GM21737 (cell line): ENCODE data around the gene CBARP.

Source experiments
- ATAC-seq: cut with Tn5 transposase; IDR thresholded peaks from one replicate; pipeline ENCODE4 v1.9.1; 2021; ENCODE audit warnings: mild to moderate bottlenecking, moderate library complexity; ENCODE audit not compliant: unreplicated experiment

CBARP gene

DNA sequence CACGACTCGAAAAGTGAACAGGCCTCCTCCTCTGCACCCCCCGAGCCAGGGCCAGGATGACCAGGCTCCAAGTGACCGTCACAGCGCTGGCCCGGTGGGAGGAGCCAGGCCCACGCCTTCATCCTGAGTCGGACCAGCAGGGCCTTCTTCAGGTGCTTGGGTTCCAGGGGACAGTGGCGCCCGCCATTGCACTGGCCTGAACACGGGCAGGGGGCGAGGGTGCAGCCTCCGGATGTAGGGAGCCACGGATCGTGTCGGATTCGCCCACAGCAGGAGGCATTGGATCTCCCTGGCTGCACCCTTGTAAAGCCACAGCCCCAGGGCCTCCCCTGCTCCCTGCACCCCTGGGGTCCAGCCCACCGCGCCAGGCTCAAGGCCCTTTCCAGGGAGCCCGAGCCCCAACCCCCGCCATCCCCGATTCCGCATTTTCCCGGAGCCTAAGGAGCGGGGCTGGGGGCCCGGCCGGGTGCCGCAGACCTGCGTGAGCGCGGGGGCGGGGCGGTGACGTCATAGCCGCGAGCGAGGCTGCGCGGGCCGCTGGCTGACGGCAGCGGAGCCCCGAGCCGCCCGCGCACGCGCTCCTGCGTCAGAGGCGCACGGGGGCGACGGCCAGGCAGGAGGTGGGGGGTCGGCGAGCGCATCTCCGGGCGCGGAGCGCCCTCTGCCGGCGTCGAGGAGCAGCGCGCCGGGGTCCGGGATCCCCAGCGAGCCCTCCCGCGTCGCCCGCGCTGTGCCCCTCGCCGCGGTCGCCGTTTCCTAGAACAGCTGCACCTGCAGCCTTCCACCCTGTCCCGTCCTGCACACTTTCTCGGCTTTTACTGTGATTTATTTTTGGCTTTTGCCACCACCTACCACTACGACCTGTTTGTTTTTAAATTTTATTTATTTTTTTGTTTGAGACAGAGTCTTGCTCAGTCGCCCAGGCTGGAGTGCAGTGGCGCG, 2.3 kb upstream of the CBARP start:
- ATAC-seq: no peak

DNA sequence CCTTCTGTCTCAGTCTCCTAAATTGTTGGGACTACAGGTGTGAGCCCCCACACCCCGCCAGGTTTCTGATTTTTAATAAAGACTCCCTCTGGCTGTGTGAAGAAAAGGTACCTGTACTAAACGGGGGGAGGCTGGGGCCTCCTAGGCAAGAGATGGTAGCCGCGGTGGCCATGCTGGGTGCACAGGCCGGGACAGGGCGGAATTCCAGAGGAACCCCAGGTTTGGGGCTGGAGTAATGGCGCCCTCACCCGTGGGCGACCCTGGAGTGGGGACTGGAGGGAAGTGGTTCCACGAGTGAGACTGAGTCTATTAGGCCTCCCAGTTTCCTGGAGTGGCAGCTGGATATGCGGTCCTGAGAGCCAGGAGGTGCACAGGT, 1.6 kb upstream of the CBARP start:
- ATAC-seq: no peak

DNA sequence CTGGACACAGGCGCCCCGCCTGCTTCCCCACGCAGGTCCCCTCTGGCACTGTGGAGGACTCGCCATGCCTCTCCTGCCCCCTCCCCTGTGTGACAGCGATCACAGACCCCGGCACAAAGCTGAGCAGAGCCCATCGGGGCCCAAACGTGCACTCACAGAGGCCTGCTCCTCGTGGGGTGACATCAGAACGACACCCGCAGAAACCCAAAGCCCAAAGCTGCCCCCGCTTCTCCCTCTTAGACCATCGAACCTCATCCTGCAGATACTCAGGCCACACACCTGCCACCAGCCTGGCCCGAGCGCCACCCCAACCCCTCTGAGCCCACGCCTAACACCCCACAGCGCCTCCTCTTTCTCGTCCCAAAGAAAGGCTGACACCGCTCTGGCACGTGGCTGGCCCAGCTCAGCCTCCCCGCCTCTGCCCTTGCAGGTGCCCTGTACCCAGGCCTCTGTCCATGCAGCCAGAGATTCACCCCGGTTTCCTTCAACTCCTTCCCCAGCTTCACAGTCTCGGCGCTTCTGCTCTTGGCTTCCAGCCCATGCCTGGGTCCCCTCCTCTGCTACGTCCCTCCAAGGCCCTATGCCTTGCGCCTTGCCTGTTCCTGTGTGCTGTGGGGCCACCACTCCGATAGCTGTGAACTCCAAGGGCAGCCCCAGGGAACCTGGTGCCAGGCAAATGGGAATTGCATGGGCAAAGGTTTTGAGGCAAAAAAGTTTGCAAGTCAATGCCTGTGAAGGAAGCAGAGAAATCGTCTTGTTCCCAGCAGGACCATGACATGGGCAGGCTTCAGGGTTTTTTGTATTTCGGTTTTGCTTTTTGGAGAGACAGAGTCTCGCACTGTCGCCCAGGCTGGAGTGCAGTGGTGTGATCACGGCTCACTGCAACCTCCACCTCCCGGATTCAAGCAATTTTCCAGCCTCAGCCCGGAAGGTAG, 831 bp upstream of the CBARP start:
- no peak for ATAC-seq

DNA sequence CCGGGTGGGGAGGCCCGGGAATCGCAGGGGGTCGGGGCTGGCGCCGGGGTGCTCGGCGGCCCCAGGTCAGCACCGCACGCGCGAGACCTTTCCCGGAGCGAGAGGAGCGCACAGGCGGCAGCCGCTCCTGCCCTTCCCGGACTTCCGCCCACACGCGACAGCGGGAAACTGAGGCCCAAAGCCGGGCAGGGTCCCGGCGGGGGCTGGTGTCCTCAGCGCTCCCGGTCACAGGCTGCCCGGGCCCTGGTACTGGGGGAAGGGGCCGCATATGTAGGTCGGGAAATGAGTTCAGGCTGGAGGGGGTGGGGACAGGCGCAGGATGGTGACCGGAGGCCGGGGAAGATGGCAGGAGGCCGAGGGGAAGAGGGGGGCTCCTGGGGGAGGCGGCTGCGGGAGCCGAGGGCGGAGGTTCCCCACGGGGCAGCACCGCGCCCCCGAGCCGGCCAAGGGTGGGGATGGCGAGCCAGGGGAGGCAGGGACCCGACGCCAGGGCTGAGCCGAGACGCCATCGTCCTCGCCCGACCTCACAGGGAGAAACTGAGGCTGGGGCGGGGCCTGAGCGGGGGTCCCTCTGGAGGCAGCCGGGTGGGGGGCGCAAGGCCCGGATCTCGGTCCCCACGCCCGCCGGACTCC, 662 bp downstream of the CBARP start:
- ATAC-seq: no peak

DNA sequence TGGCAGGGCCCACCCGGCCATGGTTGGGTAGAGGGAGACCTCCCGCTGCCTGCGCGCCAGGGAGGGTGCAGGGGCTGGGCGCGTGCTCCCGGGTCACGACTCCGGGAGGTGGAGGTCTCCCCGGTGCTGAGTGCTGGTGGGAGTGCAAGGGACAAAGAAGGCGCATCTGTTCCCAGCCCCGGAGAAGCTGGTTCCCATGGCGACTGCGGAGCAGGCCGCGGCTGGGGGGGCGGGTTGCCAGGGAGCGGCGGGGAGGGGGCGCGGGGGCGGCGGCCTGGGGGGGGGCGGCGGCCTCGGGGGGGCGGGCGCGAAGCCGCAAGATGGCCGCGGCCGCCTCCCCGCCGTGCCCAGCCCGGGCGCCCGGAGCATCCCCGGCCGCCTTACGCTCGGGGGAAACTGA, 1.2 kb downstream of the CBARP start:
- ATAC-seq: no peak

DNA sequence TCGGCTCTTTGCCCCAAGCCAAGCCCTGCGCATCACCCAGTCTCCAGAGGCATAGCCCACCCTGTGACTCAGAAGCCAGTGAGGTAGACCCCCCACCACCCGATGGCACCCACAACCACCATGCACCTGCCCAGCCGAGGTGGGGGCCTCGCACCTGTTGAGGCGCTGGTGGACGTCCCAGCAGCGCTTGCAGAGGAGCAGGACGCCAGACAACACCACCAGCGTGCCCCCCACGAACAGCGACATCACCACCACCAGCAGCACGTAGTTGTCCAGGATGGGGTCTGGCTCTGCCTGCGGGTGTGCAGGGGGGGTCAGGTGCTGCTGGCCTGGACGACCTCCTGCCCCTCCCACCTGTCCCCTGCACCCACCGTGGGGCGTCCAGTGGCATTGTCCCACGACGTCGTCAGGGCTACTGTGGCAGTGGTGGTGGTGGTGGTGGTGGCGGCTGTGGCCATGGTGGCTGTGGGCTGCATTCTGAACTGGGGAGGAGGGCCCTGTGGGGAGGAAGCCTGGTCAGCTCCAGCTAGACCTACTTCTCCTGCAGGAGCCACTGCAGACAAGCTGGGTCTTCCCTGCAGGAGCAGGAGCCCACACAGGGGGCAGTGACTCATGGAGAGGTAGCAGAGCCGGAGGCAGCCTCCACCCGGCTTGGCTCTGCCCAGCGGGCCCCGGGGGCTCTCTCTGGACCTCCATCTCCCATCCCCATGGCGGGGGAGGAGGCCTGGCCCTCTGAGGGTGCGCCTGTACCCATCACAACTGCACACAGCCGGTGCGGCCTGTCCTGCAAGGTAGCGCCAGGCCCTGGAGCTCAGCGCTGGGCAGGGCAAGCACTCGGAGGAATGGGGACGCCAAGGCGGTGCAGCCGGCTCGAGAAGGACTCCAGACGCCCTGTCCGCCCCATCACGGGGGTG, 1.9 kb downstream of the CBARP start:
- no peak for ATAC-seq

DNA sequence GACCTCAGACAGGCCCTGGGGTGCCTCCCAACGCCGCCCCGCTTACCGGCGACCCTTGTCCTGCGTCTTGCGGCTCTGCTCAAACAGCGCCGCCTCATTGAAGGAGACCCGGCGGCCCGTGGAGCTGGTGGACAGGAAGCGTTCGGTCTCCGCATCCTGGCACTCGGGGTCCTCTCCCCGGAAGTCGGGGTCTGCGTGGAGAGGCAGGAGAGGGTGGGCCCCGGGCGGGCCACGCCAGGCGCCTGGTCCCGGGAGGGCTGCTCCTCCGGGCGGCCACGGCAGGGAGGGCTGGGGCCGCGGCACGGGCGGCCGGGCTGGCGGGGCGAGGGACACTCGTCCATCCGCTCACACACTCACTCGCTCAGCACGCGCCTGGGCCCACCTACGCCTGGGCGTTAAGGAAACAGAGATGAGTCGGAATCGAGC, 2.8 kb downstream of the CBARP start:
- no peak for ATAC-seq

DNA sequence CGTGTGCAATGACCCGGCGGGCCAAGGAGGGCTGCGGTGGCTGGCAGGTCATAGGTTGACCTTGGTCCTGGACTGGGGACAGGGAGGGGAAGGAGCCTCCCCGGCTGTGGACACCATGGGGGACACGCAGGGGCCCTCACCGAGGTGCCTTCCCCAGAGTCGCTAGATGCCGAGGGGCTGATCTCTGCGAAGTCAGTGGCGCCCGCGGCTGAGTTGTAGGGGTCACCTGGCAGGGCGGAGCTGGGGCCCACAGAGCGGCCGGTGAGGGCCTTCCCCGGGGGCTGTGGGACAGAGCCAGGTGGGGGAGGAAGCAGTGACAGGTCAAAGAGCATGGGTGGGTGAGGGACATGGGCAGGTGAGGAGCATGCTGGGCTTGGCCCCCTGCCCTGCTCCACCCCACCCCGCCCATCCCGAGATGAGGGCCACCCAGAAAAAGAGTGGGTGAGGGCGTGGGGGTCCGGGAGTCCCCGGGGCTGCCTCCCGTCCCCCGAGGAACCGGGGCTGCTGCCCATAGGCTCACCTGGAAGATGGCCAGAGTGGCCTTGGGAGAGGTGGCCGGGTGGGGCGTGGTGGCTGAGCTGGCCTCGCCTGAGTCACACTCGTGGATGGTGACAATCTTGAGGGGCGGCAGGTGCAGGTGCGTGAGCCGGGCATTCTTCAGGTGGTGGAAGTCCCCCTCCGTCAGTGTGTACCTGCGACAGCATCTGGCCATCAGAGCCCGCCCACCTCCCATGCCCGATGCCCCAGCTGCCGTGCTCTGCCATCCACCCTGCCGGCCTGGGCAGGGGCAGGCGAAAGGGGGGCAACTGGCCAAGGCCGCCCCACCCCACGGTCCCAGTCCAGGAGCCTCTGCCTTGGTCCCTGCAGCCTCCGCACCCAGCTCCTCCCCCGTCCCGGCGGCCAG, 3.5 kb downstream of the CBARP start:
- ATAC-seq: no peak

DNA sequence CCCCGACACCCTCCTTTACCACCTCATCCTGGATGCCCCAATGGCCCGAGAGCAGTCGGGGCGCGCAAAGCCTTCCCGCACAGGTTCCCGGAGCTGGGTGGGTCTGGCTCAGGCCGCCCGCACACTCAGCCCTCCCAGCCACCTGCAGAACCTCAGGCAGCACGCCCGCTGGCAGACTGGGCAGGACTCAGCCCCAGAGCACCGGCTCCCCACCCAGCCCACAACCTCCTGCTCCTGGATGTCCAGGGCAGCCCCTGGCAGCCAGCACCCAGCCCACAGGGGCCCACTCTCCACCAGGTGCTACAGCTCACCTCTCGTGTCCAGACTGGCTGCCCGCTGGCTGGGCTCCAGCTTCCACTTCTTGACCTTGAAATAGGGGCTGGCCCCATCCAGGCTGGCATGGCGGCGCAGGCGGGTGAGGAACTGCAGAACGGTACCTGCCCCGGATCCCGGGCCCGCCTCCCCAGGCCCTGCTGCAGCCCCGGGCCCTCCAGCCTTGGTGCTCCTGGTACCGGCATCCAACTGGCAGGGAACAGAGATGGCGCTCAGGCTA, 4.6 kb downstream of the CBARP start:
- ATAC-seq: no peak

DNA sequence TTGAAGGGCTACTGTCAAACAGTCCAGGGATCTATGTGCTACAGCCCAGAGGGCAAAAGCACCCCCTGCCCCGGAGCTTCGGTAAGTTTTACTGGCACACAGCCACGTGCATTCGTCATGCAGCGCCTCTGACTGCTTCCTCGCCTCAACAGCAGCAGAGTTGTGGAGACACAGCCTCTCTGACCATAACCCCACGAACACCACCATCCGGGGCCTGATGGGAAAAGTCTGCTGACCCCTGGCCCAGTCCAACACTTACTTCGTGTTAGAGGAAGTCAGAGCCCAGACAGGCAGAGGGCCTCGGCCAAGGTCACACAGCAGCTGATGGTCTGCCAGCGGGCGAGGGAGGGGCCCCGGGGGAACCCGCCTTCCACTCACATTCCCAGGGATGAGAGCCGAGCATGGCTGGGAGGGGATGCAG, 5.1 kb downstream of the CBARP start:
- ATAC-seq: no peak

DNA sequence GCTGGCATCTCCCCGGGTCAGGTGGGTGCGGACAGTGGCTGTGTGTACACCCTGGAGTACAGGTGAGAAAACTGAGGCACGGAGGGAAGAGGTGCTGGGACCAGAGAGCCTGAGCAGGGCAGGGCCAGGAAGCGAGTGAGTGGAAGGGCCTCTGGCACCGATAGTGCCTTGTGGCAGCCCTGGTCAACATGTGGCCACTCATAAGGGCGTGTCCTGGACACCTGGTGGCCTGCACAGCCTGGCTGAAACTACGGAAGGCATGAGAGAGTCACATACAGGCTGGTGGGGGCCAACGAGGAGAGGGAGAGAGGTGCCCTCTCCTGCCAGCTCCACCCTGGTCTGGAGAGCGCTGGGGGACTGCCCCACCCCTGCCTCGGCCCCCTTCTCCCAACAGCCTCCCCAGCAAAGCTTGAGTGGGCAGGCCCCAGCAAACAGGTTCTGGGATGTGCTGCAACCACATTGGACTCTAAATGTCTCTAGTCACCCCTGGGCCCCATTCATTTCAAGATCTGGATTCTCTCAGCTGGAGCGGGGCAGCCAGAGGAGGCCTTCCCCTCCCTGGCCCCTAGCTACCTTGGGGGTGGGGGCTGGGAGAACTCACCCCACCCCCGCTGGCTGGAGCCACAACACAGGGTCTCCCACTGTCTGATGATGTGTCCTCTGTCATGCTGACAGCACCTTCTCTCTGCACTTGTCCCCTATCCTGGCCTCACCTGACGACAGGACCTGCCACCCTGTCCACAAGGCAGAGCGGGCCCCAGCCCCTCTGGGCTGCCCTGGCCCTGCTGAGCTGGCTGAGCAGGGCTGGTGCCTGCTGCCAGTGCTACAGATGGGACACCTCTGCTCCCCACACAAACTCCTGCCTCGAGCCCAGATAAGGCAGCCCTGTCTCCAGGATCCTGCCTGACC, 5.8 kb downstream of the CBARP start:
- no peak for ATAC-seq

DNA sequence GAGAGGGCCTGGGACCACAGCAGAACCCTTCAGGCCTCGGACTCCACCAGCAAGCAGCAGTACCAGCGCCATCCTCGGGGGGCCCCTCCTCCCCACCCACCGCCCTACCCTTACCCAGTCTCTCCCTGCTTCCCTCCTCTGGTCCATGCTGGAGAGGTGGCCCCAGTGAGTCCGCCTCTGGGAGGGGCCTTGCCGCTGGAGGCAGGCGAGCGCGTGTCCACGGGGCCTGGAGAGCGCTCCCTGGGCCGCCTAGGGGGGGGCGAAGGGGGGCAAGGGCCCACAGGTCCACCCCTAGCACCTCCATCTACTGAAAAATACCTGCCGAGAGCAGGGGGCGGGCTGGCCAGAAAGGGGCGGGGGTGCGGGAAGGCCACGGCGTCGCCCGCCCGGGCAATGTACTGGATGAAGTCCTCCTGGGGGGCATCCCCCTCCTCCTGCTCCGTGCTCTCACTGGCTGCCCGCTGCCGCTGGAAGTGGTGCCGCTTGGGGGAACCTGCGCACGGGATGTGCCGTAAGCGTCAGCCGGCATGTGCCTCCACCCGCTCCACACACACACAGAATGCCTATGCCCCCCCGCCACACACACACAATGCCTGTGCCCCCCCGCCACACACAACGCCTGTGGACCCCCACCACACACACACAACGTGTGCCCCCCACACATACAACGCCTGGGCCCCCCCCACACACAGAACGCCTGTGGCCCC, 6.9 kb downstream of the CBARP start:
- no peak for ATAC-seq

DNA sequence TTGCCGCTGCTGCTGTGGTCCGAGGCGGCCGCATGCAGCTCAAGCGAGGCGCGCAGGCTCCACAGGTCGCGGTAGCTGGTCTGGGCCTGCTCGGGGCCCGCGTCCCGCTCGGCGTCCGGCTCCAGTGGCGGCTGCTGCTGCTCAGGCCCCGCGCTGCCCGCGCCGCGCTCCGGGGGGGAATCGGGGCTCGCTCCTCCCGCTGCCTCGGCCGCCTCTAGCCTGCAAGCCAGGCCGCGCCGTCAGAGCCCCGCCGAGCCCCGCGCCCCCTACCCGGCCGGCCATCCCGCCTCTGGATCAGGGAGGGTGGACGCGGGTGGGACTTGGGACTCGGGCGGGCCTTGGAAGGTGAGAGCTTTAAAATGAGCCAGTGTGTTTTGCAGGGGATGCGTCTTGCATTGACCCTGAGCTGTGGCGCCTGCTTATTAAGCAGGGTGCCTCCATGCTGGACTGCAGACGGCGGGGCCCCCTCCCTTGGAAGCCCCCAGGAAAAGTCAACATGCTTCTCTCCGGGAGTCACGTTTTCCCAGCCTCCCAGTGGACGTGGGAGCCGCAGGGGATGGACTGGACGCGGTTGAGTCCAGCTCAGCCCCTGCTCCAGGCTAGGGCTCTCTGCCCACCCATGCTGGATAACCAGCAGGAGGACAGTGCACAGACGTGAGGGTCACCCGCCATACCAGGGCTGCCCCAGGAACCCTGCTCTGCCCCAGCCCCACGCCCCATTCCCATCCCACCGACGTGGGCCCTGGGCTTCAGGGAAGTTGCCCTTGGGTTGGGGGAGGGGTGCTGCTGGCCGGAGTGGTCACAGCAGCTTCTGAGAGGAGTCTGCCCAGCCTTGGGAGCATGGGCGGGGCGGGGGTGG, 7.7 kb downstream of the CBARP start:
- no peak for ATAC-seq

DNA sequence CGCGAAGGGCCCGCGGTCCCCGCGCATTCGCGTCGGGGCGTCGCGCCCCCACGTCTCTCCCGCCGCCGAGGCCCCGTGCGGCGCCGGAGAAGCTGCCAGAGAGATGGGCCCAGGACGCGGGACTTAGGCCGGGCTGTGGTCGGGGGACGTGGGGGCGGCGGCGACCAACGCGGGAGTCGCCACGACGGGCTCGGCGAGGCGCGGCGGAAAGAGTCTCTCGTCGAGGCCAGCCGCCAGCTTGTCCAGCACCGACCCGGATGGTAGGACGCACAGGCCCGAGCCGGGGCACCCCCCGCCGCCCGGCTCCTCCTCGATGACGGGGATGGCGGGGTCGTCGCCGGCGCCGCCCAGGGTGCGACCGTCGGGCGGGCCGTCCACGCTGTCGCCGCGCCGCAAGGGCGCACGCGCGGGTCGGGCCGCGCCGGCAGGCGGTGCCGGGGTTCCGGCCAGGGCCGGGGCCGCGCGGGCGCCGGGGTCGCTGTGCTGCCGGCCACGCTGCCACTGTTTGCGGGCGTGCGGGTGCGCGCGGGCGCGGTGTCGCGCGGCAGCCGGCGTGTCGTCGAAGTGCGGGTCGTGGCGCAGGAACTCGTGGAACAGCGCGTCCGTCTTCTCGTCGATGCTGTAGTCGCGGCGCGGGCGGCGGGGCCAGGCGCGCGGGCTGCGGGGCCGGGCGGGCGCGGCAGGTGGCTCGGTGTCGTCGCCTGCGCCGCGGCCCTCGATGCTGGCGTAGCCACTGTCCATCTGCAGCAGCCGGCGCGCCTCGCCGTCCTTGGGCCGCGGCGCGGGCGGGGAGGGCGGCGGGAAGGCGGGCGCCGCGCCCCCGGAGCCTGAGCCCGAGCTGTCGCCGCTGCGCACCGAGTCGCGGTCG, 8.5 kb downstream of the CBARP start:
- no peak for ATAC-seq

DNA sequence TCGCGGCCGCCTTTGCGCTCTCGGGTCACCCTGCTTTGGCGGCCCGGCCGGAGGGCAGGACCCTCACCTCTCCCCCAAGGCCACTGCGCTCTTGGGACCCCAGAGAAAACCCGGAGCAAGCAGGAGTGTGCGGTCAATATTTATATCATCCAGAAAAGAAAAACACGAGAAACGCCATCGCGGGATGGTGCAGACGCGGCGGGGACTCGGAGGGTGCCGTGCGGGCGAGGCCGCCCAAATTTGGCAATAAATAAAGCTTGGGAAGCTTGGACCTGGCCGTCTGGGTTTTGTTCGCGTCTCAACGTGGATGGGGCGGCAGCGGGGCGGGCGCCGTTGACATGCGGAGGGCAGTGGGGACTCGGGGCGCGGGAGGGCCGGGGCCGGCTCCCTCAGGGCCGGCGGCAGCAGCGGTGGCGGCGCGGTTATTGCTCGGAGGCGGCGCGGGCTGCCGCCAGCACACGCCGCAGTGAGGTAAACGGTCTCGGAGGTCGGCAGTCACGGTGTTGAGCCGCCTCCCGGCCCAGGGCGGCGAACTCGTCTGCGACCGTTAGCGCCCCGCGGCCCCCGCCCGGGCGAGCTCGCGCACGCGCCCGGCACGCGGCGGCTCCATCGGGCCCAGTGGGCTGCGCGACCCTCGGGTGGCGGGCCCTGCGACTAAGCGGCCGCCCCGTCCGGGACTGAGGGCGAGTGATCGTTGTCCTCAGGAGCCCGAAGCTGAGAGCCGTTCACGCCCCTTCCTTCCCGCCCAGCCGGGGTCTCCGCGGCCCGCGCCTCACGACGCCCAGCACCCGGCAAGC, 9.4 kb downstream of the CBARP start:
- no peak for ATAC-seq
